HG03378 (cell line): ENCODE data around the gene BMPER.

Experiments
- ATAC-seq: cut with Tn5 transposase; IDR thresholded peaks from one replicate; pipeline ENCODE4 v1.9.1; 2021; ENCODE audit warnings: mild to moderate bottlenecking, moderate library complexity; ENCODE audit not compliant: unreplicated experiment

Gene BMPER

GRCh38 chr7:34016876-34017275, 111.5 kb downstream of the BMPER start:
- no peak for ATAC-seq

- no peak for ATAC-seq
Measured at GRCh38 chr7:34019301-34019790, 114.0 kb downstream of the BMPER start.

GRCh38 chr7:34022626-34023025, 117.3 kb downstream of the BMPER start:
- no peak for ATAC-seq

- ATAC-seq = no peak
Measured at GRCh38 chr7:34025600-34025999, 120.3 kb downstream of the BMPER start.

- ATAC-seq = no peak
Measured at GRCh38 chr7:34026481-34027190, 121.3 kb downstream of the BMPER start.

GRCh38 chr7:34031156-34031555, 125.8 kb downstream of the BMPER start:
- ATAC-seq = no peak

GRCh38 chr7:34034728-34035127, 129.4 kb downstream of the BMPER start:
- no peak for ATAC-seq

GRCh38 chr7:34036051-34036920, 130.9 kb downstream of the BMPER start:
- ATAC-seq = no peak

- no peak for ATAC-seq
Measured at GRCh38 chr7:34036972-34037792, 131.8 kb downstream of the BMPER start.

GRCh38 chr7:34038816-34039470, 133.6 kb downstream of the BMPER start:
- ATAC-seq = no peak

- ATAC-seq = no peak
Measured at GRCh38 chr7:34041707-34042106, 136.4 kb downstream of the BMPER start.

GRCh38 chr7:34042406-34042805, 137.1 kb downstream of the BMPER start:
- no peak for ATAC-seq

- no peak for ATAC-seq
Measured at GRCh38 chr7:34043461-34044305, 138.3 kb downstream of the BMPER start.

GRCh38 chr7:34044306-34044643, 138.9 kb downstream of the BMPER start:
- ATAC-seq = no peak

GRCh38 chr7:34044734-34045353, 139.5 kb downstream of the BMPER start:
- ATAC-seq = no peak

GRCh38 chr7:34048445-34048844, 143.1 kb downstream of the BMPER start:
- ATAC-seq = no peak

GRCh38 chr7:34054075-34054474, 148.7 kb downstream of the BMPER start:
- ATAC-seq = no peak

GRCh38 chr7:34057136-34057535, 151.8 kb downstream of the BMPER start:
- ATAC-seq = no peak

- no peak for ATAC-seq
Measured at GRCh38 chr7:34057956-34058355, 152.6 kb downstream of the BMPER start.

- no peak for ATAC-seq
Measured at GRCh38 chr7:34058801-34059135, 153.4 kb downstream of the BMPER start.
